OCI-LY7 (cell line): ENCODE measurements around the gene DCPS. TPM values are rescaled to one million over a fixed set of nuclear protein-coding genes. Genes with fewer than 3 reads are reported as not detected.
"Not testable (repeated sequence)": the region's sequence is repeated elsewhere in the genome, so short reads cannot be mapped to it uniquely, and the experiment has no call there.

Source experiments
- BruUV-seq: library from RNA; stranded (reverse); fragments of 400-500 nt; replicated peaks from 2 replicates; lab custom pipeline; 2021; lab: Mats Ljungman, UMichigan
- CTCF ChIA-PET: fragments of 300-600 bp; sonication (Branson Sonifier 250); formaldehyde crosslinking; loops from one replicate; lab custom pipeline; 2022; ENCODE audit warnings: antibody characterized with exemption; ENCODE audit not compliant: unreplicated experiment; lab: Charles Lee
- POLR2A ChIA-PET: fragments of 300-600 bp; sonication (Branson Sonifier 250); formaldehyde crosslinking; loops from one replicate; lab custom pipeline; 2022; ENCODE audit warnings: antibody characterized with exemption; lab: Charles Lee
- DNase-seq: peaks from one replicate; pipeline ENCODE4 v3.0.0-alpha.2; 2015; ENCODE audit warnings: low spot score
- H2AFZ ChIP-seq: fragments of 200-600 bp; sonication (generic), shearing (Covaris generic); 2 replicates; pipeline ENCODE4 v1.6.1; 2014; ENCODE audit warnings: mild to moderate bottlenecking, antibody characterized with exemption, low read length, moderate library complexity
- H3K27ac ChIP-seq: fragments of 200-600 bp; sonication (generic); 2 replicates; pipeline ENCODE4 v1.5.1; 2014; ENCODE audit warnings: mixed run types, low read depth, mild to moderate bottlenecking, moderate library complexity, low read length, inconsistent platforms; ENCODE audit not compliant: poor library complexity, severe bottlenecking
- H3K36me3 ChIP-seq: fragments of 200-600 bp; sonication (generic); 2 replicates; pipeline ENCODE4 v1.6.1; 2014; ENCODE audit warnings: mild to moderate bottlenecking, antibody characterized with exemption, low read length, moderate library complexity, mixed read lengths; ENCODE audit not compliant: insufficient read depth
- H3K4me1 ChIP-seq: fragments of 200-600 bp; sonication (generic); 2 replicates; pipeline ENCODE4 v1.5.1; 2014; ENCODE audit warnings: mild to moderate bottlenecking, low read length; ENCODE audit not compliant: insufficient read depth, poor library complexity, severe bottlenecking
- H3K4me2 ChIP-seq: fragments of 200-600 bp; sonication (generic); 2 replicates; pipeline ENCODE4 v1.6.1; 2014; ENCODE audit warnings: mild to moderate bottlenecking, low read length
- H3K4me3 ChIP-seq: fragments of 200-600 bp; sonication (generic); 2 replicates; pipeline ENCODE4 v1.5.1; 2014; ENCODE audit warnings: mild to moderate bottlenecking, low read depth, low read length; ENCODE audit not compliant: poor library complexity, severe bottlenecking
- H3K79me2 ChIP-seq: fragments of 200-600 bp; sonication (generic); 2 replicates; pipeline ENCODE4 v1.6.1; 2016; ENCODE audit warnings: low read depth, mild to moderate bottlenecking, low read length, moderate library complexity, mixed read lengths; ENCODE audit not compliant: insufficient read depth
- H3K9me2 ChIP-seq: fragments of 200-600 bp; sonication (generic); 2 replicates; pipeline ENCODE4 v1.6.1; 2016; ENCODE audit warnings: mild to moderate bottlenecking, low read length, mixed read lengths; ENCODE audit not compliant: insufficient read depth
- H3K9me3 ChIP-seq: fragments of 200-600 bp; sonication (generic); 2 replicates; pipeline ENCODE4 v1.6.1; 2014; ENCODE audit warnings: mild to moderate bottlenecking, mixed run types, low read length, mixed read lengths
- H4K20me1 ChIP-seq: fragments of 200-600 bp; sonication (generic); 2 replicates; pipeline ENCODE4 v1.6.1; 2014; ENCODE audit warnings: mild to moderate bottlenecking, antibody characterized with exemption, low read length, moderate library complexity, mixed read lengths; ENCODE audit not compliant: insufficient read depth
- EZH2phosphoT487 ChIP-seq: fragments of 200-600 bp; sonication (generic); IDR thresholded peaks from 2 replicates; pipeline ENCODE4 v1.6.1; 2018; ENCODE audit warnings: low read depth, borderline replicate concordance, mild to moderate bottlenecking, mixed run types, antibody characterized with exemption, low read length, moderate library complexity, mixed read lengths
- intact Hi-C: fragments of 100-400 bp; cut with micrococcal nuclease; formaldehyde crosslinking; loops from one replicate; pipeline ENCODE4 v1.10.0; 2022; ENCODE audit not compliant: unreplicated experiment
- total RNA-seq, 2 experiments: library from RNA; depleted of rRNA in 1 of 2; stranded (reverse); fragments of >200 nt in 1 of 2; shearing (Covaris generic) in 1 of 2; gene quantifications; 2 replicates each; pipeline ENCODE4 v1.2.3, GENCODE V29; 2014 to 2022
- TF ChIP-seq, protein P1 (sequence below): fragments of 200-600 bp; sonication (generic); conservative IDR thresholded peaks from 2 replicates; pipeline ENCODE4 v1.5.1; 2014; ENCODE audit warnings: mild to moderate bottlenecking, antibody characterized with exemption, low read length, moderate library complexity, mixed read lengths

Gene DCPS
- total RNA-seq, 2 experiments from 2014 or later = 30.4 to 36.5 TPM

DNA sequence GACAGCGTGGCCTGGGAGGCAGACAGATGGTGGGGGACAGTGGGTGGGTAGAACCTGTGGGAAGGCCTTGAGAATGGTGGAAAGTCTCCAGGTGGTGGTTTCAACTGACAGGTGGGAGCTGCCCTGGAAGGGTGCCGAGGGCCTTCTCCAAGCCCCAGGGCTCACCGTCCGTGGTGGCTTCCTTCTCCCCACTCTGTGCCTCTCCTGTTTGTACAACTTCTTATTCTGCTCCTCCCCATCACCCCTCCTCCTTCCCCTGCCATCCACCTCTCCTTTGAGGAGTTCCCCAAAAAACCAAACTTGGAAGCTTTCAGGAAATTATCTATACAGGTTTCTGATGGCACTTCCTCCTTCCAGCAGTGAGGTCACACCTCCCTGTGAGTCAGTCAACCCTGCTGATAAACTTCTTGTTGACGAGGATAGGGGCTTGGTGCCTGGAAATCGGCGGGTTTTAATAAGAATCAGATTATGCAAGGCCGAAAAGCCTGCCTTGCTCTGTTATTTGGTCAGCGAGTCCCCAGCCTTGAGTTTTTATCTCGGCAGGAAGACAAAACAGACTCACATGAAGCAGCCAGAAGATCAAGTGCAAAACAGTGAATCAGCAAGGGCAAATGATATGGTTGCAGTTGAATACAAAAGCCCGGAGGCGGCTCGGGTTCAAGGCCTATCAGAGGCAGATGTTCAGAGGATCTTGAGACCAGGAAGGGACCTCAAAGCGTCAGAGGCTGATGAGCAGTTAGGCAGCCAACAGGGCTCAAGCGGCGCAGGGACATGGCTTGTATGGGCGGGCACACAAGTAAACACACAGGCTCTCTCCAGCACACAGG lies 42.1 kb downstream of the DCPS start:
- Histone ChIP-seq H3K9me3 (no peaks in the 10 kb centered on the region), H3K4me1 (peaks cover under 1% of the 10 kb centered on the region), H3K36me3 (peaks cover 77% of the 10 kb centered on the region), H4K20me1 (no peaks in the 10 kb centered on the region), H3K9me2 (no peaks in the 10 kb centered on the region), H3K4me3 (no peak overlapping the region), H2AFZ (no peak overlapping the region), H3K4me2 (no peak overlapping the region), H3K27ac (no peak overlapping the region), H3K79me2 (peaks cover 14% of the 10 kb centered on the region; the same call in 1 of the 2 replicates)
- ChIA-PET CTCF (interaction anchor here (0.5 kb wide), 1 partner anchor 185 kb away, joined by 5 read pairs; no protein-coding TSS in a partner anchor), POLR2A (interaction anchor here (0.7 kb wide), 2 partner anchors 72 to 76 kb away, joined by 3 to 4 read pairs; no protein-coding TSS in a partner anchor)
- TF ChIP-seq, protein P1, sequence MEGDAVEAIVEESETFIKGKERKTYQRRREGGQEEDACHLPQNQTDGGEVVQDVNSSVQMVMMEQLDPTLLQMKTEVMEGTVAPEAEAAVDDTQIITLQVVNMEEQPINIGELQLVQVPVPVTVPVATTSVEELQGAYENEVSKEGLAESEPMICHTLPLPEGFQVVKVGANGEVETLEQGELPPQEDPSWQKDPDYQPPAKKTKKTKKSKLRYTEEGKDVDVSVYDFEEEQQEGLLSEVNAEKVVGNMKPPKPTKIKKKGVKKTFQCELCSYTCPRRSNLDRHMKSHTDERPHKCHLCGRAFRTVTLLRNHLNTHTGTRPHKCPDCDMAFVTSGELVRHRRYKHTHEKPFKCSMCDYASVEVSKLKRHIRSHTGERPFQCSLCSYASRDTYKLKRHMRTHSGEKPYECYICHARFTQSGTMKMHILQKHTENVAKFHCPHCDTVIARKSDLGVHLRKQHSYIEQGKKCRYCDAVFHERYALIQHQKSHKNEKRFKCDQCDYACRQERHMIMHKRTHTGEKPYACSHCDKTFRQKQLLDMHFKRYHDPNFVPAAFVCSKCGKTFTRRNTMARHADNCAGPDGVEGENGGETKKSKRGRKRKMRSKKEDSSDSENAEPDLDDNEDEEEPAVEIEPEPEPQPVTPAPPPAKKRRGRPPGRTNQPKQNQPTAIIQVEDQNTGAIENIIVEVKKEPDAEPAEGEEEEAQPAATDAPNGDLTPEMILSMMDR = no peak
- TF ChIP-seq EZH2phosphoT487 = no peak
- BruUV-seq = no TSS peak
- DNase-seq = no peak
- intact Hi-C loops = no loop called here

DNA sequence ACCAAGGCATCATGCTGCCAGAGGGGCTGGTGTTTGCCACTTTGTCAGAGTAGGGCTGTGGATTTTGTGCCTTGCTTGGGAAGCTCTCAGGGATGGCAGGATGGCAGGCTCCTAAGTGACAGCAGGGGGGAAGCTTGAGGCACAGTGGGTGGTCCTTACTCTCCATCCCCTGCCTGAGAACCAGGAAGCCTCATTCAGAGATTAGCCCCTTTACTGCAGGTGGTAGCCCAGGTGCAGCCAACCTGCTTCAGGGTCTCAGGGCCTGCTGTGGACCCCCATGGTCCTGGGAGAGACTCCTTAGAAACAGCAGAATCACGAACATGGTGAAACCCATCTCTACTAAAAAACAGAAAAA lies 42.7 kb downstream of the DCPS start:
- POLR2A ChIA-PET = interaction anchor here (0.6 to 0.7 kb wide), 3 partner anchors 39 to 75 kb away, joined by 3 to 4 read pairs (median 3); no protein-coding TSS in a partner anchor
- H3K79me2 ChIP-seq = peaks cover 20% of the 10 kb centered on the region; the same call in 1 of the 2 replicates
- H4K20me1 ChIP-seq = no peaks in the 10 kb centered on the region
- no peaks in the 10 kb centered on the region for H3K9me3 ChIP-seq
- intact Hi-C loops = no loop called here
- BruUV-seq = no TSS peak
- H3K36me3 ChIP-seq = peaks cover 78% of the 10 kb centered on the region
- DNase-seq = no peak
- no peak overlapping the region for H3K27ac ChIP-seq
- TF ChIP-seq EZH2phosphoT487 = no peak
- TF ChIP-seq, protein P1 = no peak
- H3K4me2 ChIP-seq = no peak overlapping the region
- peaks cover 6% of the 10 kb centered on the region for H3K4me1 ChIP-seq
- H3K9me2 ChIP-seq = no peaks in the 10 kb centered on the region
- H3K4me3 ChIP-seq = no peak overlapping the region
- H2AFZ ChIP-seq = no peak overlapping the region
- CTCF ChIA-PET = no interaction called here

DNA sequence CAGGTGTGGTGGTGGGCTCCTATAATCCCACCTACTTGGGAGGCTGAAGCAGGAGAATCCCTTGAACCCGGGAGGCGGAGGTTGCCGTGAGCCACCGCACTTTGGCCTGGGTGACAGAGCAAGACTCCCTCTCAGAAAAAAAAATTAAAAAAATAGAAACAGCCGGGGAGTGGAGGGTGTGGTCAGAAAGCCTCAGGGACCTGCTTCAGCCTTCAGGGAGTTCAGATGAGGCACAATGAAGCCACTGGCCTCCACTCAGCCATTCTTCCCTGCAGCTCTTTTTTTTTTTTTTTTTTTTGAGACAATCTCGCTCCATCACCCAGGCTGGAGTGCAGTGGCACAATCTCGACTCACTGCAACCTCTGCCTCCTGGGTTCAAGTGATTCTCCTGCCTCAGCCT lies 43.1 kb downstream of the DCPS start:
- POLR2A ChIA-PET = interaction anchor here (0.6 to 0.7 kb wide), 3 partner anchors 39 to 75 kb away, joined by 3 to 4 read pairs (median 3); no protein-coding TSS in a partner anchor
- H3K4me3 ChIP-seq, H3K4me2 ChIP-seq, CTCF ChIA-PET, H3K9me2 ChIP-seq, H3K9me3 ChIP-seq, H3K27ac ChIP-seq, H3K4me1 ChIP-seq, H4K20me1 ChIP-seq, BruUV-seq, intact Hi-C loops, H2AFZ ChIP-seq, DNase-seq: not testable (repeated sequence)
- Histone ChIP-seq H3K79me2 (peaks cover 24% of the 10 kb centered on the region; the same call in 1 of the 2 replicates), H3K36me3 (peaks cover 76% of the 10 kb centered on the region)
